SJCRH30 (cell line): Measurements from ENCODE around the gene RRBP1. TPM values are rescaled to one million over a fixed set of nuclear protein-coding genes. Genes with fewer than 3 reads are reported as not detected.

Experiments used
- DNase-seq, 2 experiments: peaks; one replicate each; pipeline ENCODE4 v3.0.0-alpha.2; 2015 to 2020
- H3K27ac ChIP-seq: fragments of 250-450 bp; sonication (Bioruptor Pico); 2 replicates; pipeline ENCODE4 v1.5.1; 2020; ENCODE audit warnings: mild to moderate bottlenecking, moderate library complexity
- H3K27me3 ChIP-seq: fragments of 250-450 bp; sonication (Bioruptor Pico); 2 replicates; pipeline ENCODE4 v1.5.1; 2020; ENCODE audit warnings: mild to moderate bottlenecking, moderate library complexity
- H3K36me3 ChIP-seq: fragments of 250-450 bp; sonication (Bioruptor Pico); 2 replicates; pipeline ENCODE4 v1.5.1; 2020; ENCODE audit warnings: mild to moderate bottlenecking, moderate library complexity
- H3K4me1 ChIP-seq: fragments of 250-450 bp; sonication (Bioruptor Pico); 2 replicates; pipeline ENCODE4 v1.5.1; 2020; ENCODE audit warnings: mild to moderate bottlenecking, moderate library complexity
- H3K4me3 ChIP-seq: fragments of 250-450 bp; sonication (Bioruptor Pico); 2 replicates; pipeline ENCODE4 v1.5.1; 2020; ENCODE audit warnings: mild to moderate bottlenecking, moderate library complexity
- H3K9me3 ChIP-seq: fragments of 250-450 bp; sonication (Bioruptor Pico); replicated peaks from 2 replicates; pipeline ENCODE4 v1.5.1; 2020; ENCODE audit warnings: mild to moderate bottlenecking, moderate library complexity
- total RNA-seq: library from RNA; depleted of rRNA; stranded (reverse); fragments of >200 nt; shearing (Covaris generic); gene quantifications from 2 replicates; pipeline ENCODE4 v1.2.3, GENCODE V29; 2014

The RRBP1 gene
- total RNA-seq, 1 experiment from 2014 or later: 43.7 TPM

DNA sequence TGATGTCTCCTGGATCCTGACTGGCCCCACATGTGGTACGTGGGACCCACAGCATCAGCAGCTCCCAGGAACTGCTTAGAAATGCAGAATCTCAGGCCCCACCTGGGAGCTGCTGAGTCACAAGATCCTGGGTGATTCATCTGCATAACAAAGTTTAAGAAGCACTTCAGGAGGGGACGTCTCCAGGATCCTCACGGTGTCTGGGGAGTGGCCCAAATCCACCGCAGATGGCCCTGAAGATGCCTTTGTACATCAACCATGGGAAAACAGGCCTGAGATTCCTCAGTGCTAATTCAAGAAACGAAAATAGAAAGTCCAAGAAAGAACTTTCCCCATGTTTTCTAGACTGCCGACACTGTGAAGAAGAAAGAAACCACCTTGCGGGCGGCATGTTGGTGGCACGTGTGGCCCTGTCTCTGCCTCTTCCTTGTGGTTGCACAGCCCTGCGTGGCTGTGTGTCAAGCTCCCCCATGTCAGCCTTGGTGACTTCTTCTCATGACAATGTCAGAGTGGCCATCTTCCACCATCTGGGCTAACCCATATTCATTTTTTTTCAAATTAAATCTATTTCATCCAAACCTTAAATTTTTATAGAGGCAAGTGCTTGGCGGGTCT, 26.1 kb downstream of the RRBP1 start:
- Histone ChIP-seq H3K27ac (no peak overlapping the region), H3K9me3 (peaks cover 4% of the 10 kb centered on the region; the same call in 1 of the 2 replicates), H3K4me3 (no peak overlapping the region), H3K4me1 (no peaks in the 10 kb centered on the region), H3K27me3 (no peaks in the 10 kb centered on the region), H3K36me3 (peaks cover 30% of the 10 kb centered on the region)
- no peak for DNase-seq

GRCh38 chr20:17655286-17655651, 26.8 kb downstream of the RRBP1 start:
- peaks cover 4% of the 10 kb centered on the region; the same call in 1 of the 2 replicates for H3K9me3 ChIP-seq
- no peaks in the 10 kb centered on the region for H3K4me1 ChIP-seq
- H3K4me3 ChIP-seq: no peak overlapping the region
- no peaks in the 10 kb centered on the region for H3K27me3 ChIP-seq
- H3K36me3 ChIP-seq: peaks cover 30% of the 10 kb centered on the region
- no peak for DNase-seq
- no peak overlapping the region for H3K27ac ChIP-seq

- Histone ChIP-seq H3K4me1 (no peaks in the 10 kb centered on the region), H3K36me3 (peaks cover 25% of the 10 kb centered on the region), H3K4me3 (no peak overlapping the region), H3K27ac (no peak overlapping the region), H3K9me3 (peaks cover 4% of the 10 kb centered on the region; the same call in 1 of the 2 replicates), H3K27me3 (no peaks in the 10 kb centered on the region)
- peak in 1 of 2 experiments; percentile 38 for DNase-seq
Measured at GRCh38 chr20:17654649-17655285, 27.3 kb downstream of the RRBP1 start.

- no peak overlapping the region for H3K4me3 ChIP-seq
- peaks cover 4% of the 10 kb centered on the region; the same call in 1 of the 2 replicates for H3K9me3 ChIP-seq
- no peaks in the 10 kb centered on the region for H3K27me3 ChIP-seq
- H3K4me1 ChIP-seq: no peaks in the 10 kb centered on the region
- H3K36me3 ChIP-seq: peaks cover 23% of the 10 kb centered on the region
- H3K27ac ChIP-seq: no peak overlapping the region
- no peak for DNase-seq
Measured at GRCh38 chr20:17653835-17654648, 28.0 kb downstream of the RRBP1 start.

- Histone ChIP-seq H3K4me1 (peaks cover 2% of the 10 kb centered on the region), H3K9me3 (no peaks in the 10 kb centered on the region), H3K4me3 (no peak overlapping the region), H3K27ac (no peak overlapping the region), H3K27me3 (no peaks in the 10 kb centered on the region), H3K36me3 (peaks cover 10% of the 10 kb centered on the region)
- DNase-seq: no peak
Measured at GRCh38 chr20:17652411-17652810, 29.6 kb downstream of the RRBP1 start.

DNA sequence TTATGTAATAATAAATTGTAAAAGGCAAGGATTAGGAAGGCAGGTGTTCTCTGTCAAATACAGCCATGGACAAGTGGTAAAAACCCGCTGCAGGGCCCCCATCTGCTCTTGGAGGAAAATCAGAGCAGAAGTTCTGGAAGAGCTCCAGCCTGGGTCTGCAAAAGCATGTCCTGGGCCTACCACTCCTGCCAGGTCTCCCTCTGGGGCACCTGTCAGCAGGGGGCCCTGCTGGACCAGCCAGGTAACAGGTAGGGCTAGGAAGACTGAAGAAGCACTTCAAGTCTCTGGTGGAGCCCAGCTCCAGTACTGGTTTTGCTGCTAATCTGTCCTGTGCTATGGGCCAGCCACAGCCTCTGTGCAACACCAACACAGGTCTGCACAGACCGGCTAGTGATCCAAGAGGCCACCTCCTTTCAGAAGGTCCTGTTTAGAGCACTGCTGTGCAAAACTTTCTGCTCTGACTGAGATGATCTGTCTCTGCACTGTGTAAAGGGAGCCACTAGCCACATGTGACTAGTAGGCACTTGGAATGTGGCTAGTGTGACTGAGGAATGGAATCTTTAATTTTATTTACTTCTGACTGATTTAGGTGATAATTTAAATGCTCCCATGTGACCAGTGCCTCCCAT, 30.2 kb downstream of the RRBP1 start:
- H3K9me3 ChIP-seq: no peaks in the 10 kb centered on the region
- no peak for DNase-seq
- H3K27me3 ChIP-seq: no peaks in the 10 kb centered on the region
- no peak overlapping the region for H3K27ac ChIP-seq
- H3K36me3 ChIP-seq: peaks cover 8% of the 10 kb centered on the region
- peaks cover 7% of the 10 kb centered on the region for H3K4me1 ChIP-seq
- H3K4me3 ChIP-seq: no peak overlapping the region

DNA sequence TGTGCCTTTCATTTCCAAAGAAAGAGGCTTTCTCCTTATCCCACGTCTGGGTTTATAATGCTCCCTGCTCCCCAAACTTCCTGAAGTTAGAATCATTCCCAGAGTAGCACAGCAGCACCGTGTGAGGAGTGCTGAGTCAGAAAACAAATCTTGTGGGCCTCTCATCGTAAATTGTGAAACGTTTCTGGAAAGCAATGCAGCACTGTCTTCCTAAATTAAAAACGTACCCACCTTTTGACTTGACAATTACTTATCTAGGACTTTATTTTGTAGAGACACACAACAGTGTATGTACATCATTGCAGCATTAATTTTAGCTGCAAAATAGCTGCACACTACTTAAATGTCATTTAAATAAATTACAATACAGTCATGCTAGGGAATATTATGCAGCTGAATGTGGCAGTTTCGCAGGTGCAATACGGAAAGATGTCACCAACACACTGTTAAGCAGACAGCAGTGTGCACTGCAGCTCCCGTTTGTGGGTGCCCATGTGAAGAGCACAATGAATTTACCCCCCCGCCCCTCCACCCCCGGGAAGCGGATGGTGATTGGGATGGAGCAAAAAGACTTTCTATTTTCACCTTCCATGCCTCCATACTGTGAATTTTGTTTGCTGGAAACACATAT, 30.8 kb downstream of the RRBP1 start:
- Histone ChIP-seq H3K4me1 (peaks cover 13% of the 10 kb centered on the region), H3K27ac (no peak overlapping the region), H3K27me3 (no peaks in the 10 kb centered on the region), H3K36me3 (peaks cover 3% of the 10 kb centered on the region; the same call in 1 of the 2 replicates), H3K9me3 (no peaks in the 10 kb centered on the region), H3K4me3 (no peak overlapping the region)
- DNase-seq: no peak

GRCh38 chr20:17650301-17651128, 31.5 kb downstream of the RRBP1 start:
- no peak overlapping the region for H3K4me3 ChIP-seq
- no peaks in the 10 kb centered on the region for H3K27me3 ChIP-seq
- DNase-seq: no peak
- H3K9me3 ChIP-seq: no peaks in the 10 kb centered on the region
- H3K27ac ChIP-seq: no peak overlapping the region
- H3K36me3 ChIP-seq: 0 out of 2 replicates have a peak, but pooled peaks cover 3% of the 10 kb centered on the region
- peaks cover 17% of the 10 kb centered on the region for H3K4me1 ChIP-seq

- no peaks in the 10 kb centered on the region for H3K27me3 ChIP-seq
- H3K36me3 ChIP-seq: no peaks in the 10 kb centered on the region
- peaks cover 17% of the 10 kb centered on the region for H3K4me1 ChIP-seq
- H3K4me3 ChIP-seq: no peak overlapping the region
- H3K27ac ChIP-seq: no peak overlapping the region
- no peaks in the 10 kb centered on the region for H3K9me3 ChIP-seq
- no peak for DNase-seq
Measured at GRCh38 chr20:17648791-17649730, 33.0 kb downstream of the RRBP1 start.

GRCh38 chr20:17648315-17648646, 33.8 kb downstream of the RRBP1 start:
- Histone ChIP-seq H3K9me3 (no peaks in the 10 kb centered on the region), H3K4me3 (no peak overlapping the region), H3K4me1 (peaks cover 17% of the 10 kb centered on the region), H3K27ac (no peak overlapping the region), H3K27me3 (no peaks in the 10 kb centered on the region), H3K36me3 (no peaks in the 10 kb centered on the region)
- no peak for DNase-seq

GRCh38 chr20:17647391-17648314, 34.4 kb downstream of the RRBP1 start:
- Histone ChIP-seq H3K4me1 (peaks cover 17% of the 10 kb centered on the region), H3K36me3 (no peaks in the 10 kb centered on the region; the same call in 1 of the 2 replicates), H3K27me3 (no peaks in the 10 kb centered on the region), H3K27ac (no peak overlapping the region), H3K9me3 (no peaks in the 10 kb centered on the region), H3K4me3 (no peak overlapping the region)
- DNase-seq: no peak

GRCh38 chr20:17646961-17647301, 35.1 kb downstream of the RRBP1 start:
- H3K36me3 ChIP-seq: no peaks in the 10 kb centered on the region; the same call in 1 of the 2 replicates
- H3K4me1 ChIP-seq: peaks cover 17% of the 10 kb centered on the region

More at GRCh38 chr20:17646961-17647301, 35.1 kb downstream of the RRBP1 start:
- no peak overlapping the region for H3K4me3 ChIP-seq
- DNase-seq: peak; percentile 81 to 90
- H3K27me3 ChIP-seq: no peaks in the 10 kb centered on the region
- H3K9me3 ChIP-seq: no peaks in the 10 kb centered on the region
- no peak overlapping the region for H3K27ac ChIP-seq
